Activated B cell treated with CpG ODN at 0.5 μM for 24 hours (primary cell): ENCODE measurements around the gene IGF2R. TPM values are rescaled to one million over a fixed set of nuclear protein-coding genes. Genes with fewer than 3 reads are reported as not detected.
"Not testable (repeated sequence)": the region's sequence is repeated elsewhere in the genome, so short reads cannot be mapped to it uniquely, and the experiment has no call there.

ENCODE experiments used
- ATAC-seq: fragments of 200-7000 bp; cut with Tn5 transposase; one replicate; pipeline ENCODE4 v1.10.0; 2021; ENCODE audit warnings: low read depth, mild to moderate bottlenecking, moderate library complexity
- CTCF ChIA-PET: fragments of 350-600 bp; sonication (Branson Sonifier 250); formaldehyde crosslinking; loops from one replicate; lab custom pipeline; 2021; ENCODE audit warnings: antibody characterized with exemption; lab: Charles Lee
- POLR2A ChIA-PET: fragments of 350-600 bp; sonication (Branson Sonifier 250); formaldehyde crosslinking; loops from one replicate; lab custom pipeline; 2021; ENCODE audit warnings: antibody characterized with exemption; lab: Charles Lee
- DNase-seq: peaks from one replicate; pipeline ENCODE4 v3.0.0; 2022
- H3K27ac Mint-ChIP-seq: one replicate; pipeline ENCODE4 v1.8.0; 2020; ENCODE audit warnings: mixed read lengths
- H3K27me3 Mint-ChIP-seq: one replicate; pipeline ENCODE4 v1.8.0; 2021; ENCODE audit warnings: mixed read lengths
- H3K36me3 Mint-ChIP-seq: one replicate; pipeline ENCODE4 v1.8.0; 2021; ENCODE audit warnings: low read depth, mixed read lengths
- H3K4me1 Mint-ChIP-seq: one replicate; pipeline ENCODE4 v1.8.0; 2021; ENCODE audit warnings: mixed read lengths
- H3K4me3 Mint-ChIP-seq: one replicate; pipeline ENCODE4 v1.8.0; 2020; ENCODE audit warnings: mild to moderate bottlenecking, mixed read lengths
- H3K9me3 Mint-ChIP-seq: one replicate; pipeline ENCODE4 v1.8.0; 2020; ENCODE audit warnings: mixed read lengths
- intact Hi-C: fragments of 100-400 bp; cut with micrococcal nuclease; formaldehyde crosslinking; loops from one replicate; pipeline ENCODE4 v1.15.1; 2024
- total RNA-seq: library from RNA; stranded (reverse); gene quantifications from 2 replicates; pipeline ENCODE4 v1.2.3, GENCODE V29; 2022
- TF ChIP-seq, protein P1 (sequence below): fragments of 200-600 bp; IDR thresholded peaks from one replicate; pipeline ENCODE4 v1.8.0; 2022; ENCODE audit warnings: antibody characterized with exemption, mild to moderate bottlenecking

Gene IGF2R
- total RNA-seq, 1 donor from 2014 or later, result 79.5 TPM

GRCh38 chr6:159963111-159963510 is 5.8 kb upstream of the IGF2R start:
- Mint-ChIP-seq H3K27me3 (no peaks in the 10 kb centered on the region), H3K4me3 (no peak overlapping the region), H3K9me3 (no peaks in the 10 kb centered on the region), H3K27ac (no peak overlapping the region), H3K4me1 (peaks cover 15% of the 10 kb centered on the region), H3K36me3 (no peaks in the 10 kb centered on the region)
- ATAC-seq (no peak), DNase-seq (no peak)
- intact Hi-C loops, result loop anchor here (10.0 kb wide), 1 partner anchor 1312 kb away; the partner anchor contains the start of gene AGPAT4
- POLR2A ChIA-PET, result interaction anchor here (1.3 kb wide), 1 partner anchor 16 kb away, joined by 3 read pairs; no protein-coding TSS in a partner anchor
- CTCF ChIA-PET, result no interaction called here
- TF ChIP-seq, protein P1, sequence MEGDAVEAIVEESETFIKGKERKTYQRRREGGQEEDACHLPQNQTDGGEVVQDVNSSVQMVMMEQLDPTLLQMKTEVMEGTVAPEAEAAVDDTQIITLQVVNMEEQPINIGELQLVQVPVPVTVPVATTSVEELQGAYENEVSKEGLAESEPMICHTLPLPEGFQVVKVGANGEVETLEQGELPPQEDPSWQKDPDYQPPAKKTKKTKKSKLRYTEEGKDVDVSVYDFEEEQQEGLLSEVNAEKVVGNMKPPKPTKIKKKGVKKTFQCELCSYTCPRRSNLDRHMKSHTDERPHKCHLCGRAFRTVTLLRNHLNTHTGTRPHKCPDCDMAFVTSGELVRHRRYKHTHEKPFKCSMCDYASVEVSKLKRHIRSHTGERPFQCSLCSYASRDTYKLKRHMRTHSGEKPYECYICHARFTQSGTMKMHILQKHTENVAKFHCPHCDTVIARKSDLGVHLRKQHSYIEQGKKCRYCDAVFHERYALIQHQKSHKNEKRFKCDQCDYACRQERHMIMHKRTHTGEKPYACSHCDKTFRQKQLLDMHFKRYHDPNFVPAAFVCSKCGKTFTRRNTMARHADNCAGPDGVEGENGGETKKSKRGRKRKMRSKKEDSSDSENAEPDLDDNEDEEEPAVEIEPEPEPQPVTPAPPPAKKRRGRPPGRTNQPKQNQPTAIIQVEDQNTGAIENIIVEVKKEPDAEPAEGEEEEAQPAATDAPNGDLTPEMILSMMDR, result no peak

DNA sequence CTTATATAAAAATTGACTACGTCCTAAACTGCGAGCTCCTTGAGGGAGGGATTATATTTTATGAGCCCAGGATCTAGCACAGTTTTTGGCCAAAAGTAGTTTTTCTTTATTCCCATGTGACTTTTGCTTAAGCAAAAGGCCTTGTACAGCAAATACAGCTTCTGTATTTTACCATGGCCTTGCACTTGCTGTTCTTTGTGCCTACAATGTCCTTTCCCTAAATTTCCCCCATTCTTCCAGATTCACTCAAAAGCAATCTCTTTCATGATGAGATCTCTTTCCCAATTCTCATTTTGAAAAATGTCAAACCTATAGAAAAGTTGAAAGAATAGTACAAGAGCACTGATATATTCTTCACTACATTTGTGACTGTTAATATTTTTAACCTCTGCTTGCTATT is 4.8 kb upstream of the IGF2R start:
- TF ChIP-seq, protein P1, result no peak
- CTCF ChIA-PET, result interaction anchor here (0.8 kb wide), 1 partner anchor 15 kb away, joined by 3 read pairs; no protein-coding TSS in a partner anchor
- no peaks in the 10 kb centered on the region for H3K9me3 Mint-ChIP-seq
- no peak for DNase-seq
- H3K36me3 Mint-ChIP-seq, result no peaks in the 10 kb centered on the region
- H3K27ac Mint-ChIP-seq, result no peak overlapping the region
- POLR2A ChIA-PET, result no interaction called here
- ATAC-seq, result no peak
- H3K4me1 Mint-ChIP-seq, result peaks cover 13% of the 10 kb centered on the region
- H3K27me3 Mint-ChIP-seq, result no peaks in the 10 kb centered on the region
- no peak overlapping the region for H3K4me3 Mint-ChIP-seq
- intact Hi-C loops, result loop anchor here (10.0 kb wide), 1 partner anchor 1311 kb away; the partner anchor contains the start of gene AGPAT4

GRCh38 chr6:159966339-159966738 is 2.5 kb upstream of the IGF2R start:
- H3K9me3 Mint-ChIP-seq, result no peaks in the 10 kb centered on the region
- no peak for ATAC-seq
- CTCF ChIA-PET, result no interaction called here
- TF ChIP-seq, protein P1, result no peak
- no peaks in the 10 kb centered on the region for H3K27me3 Mint-ChIP-seq
- peaks cover 20% of the 10 kb centered on the region for H3K4me1 Mint-ChIP-seq
- H3K27ac Mint-ChIP-seq, result no peak overlapping the region
- POLR2A ChIA-PET, result interaction anchor here (0.7 to 5.2 kb wide), 3 partner anchors 10 to 176 kb away, joined by 3 to 69 read pairs (median 3); no protein-coding TSS in a partner anchor
- intact Hi-C loops, result loop anchor here (10.0 kb wide), 1 partner anchor 1308 kb away; the partner anchor contains the start of gene AGPAT4
- H3K4me3 Mint-ChIP-seq, result no peak overlapping the region
- no peak for DNase-seq
- peaks cover 4% of the 10 kb centered on the region for H3K36me3 Mint-ChIP-seq

DNA sequence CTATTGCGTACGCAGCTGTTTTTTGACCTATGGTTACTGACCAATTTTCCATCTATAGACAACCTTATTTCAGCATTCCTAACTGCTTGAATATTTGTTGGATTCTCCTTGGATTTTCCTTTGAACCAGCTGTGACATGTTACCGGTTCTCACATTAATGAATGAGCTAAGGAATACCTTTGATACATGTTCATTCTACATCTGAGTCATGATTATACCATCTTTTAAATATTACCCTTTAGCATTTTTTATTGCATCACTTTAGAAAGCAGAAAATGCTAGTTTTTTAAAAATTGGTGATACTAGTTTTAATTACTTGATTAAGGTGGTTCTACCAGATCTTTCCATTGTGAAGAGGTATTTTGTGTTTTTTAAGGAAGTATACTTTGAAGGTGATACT is 1.9 kb upstream of the IGF2R start:
- Mint-ChIP-seq H3K27ac (no peak overlapping the region), H3K36me3 (peaks cover 4% of the 10 kb centered on the region), H3K4me1 (peaks cover 22% of the 10 kb centered on the region), H3K27me3 (no peaks in the 10 kb centered on the region), H3K9me3 (no peaks in the 10 kb centered on the region), H3K4me3 (no peak overlapping the region)
- TF ChIP-seq, protein P1, result no peak
- ChIA-PET CTCF (no interaction called here), POLR2A (interaction anchor here (1.6 to 5.2 kb wide), 2 partner anchors 9 to 14 kb away, joined by 3 to 69 read pairs; no protein-coding TSS in a partner anchor)
- ATAC-seq (no peak), DNase-seq (no peak)
- intact Hi-C loops, result loop anchor here (10.0 kb wide), 1 partner anchor 1308 kb away; the partner anchor contains the start of gene AGPAT4

DNA sequence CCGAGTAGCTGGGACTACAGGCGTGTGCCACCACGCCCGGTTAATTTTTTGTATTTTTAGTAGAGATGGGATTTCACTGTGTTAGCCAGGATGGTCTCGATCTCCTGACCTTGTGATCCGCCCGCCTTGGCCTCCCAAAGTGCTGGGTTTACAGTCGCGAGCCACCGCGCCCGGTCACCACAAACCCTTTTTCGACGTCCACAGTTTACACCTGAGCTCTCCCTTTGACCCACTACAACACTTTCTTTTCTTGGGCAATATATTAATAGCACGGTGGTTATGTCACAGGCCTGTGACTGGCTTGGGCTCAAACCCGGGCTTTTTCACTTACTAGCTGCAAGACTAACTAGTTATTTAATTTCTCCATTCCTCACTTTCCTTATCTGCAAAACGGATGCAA is 1.3 kb upstream of the IGF2R start:
- ChIA-PET POLR2A (interaction anchor here (0.6 to 5.2 kb wide), 7 partner anchors 7 to 241 kb away, joined by 3 to 69 read pairs (median 4); partner anchors contain the start of gene MRPL18), CTCF (interaction anchor here (0.7 kb wide), 1 partner anchor 104 kb away, joined by 3 read pairs; no protein-coding TSS in a partner anchor)
- not testable (repeated sequence) for H3K27ac Mint-ChIP-seq, ATAC-seq, H3K4me3 Mint-ChIP-seq, H3K9me3 Mint-ChIP-seq, H3K36me3 Mint-ChIP-seq, H3K27me3 Mint-ChIP-seq, DNase-seq
- intact Hi-C loops, result loop anchor here (1.0 to 10.0 kb wide), 5 partner anchors 23 to 1307 kb away; partner anchors contain the start of genes AGPAT4 and MRPL18
- H3K4me1 Mint-ChIP-seq, result peaks cover 25% of the 10 kb centered on the region
